ENCODE data around the gene KCNE1. TPM values are rescaled to one million over a fixed set of nuclear protein-coding genes. Genes with fewer than 3 reads are reported as not detected.

KCNE1 gene
- total and polyA plus RNA-seq, 2 of the 13 experiments (the other 11 are each of a cell fraction or from before 2014, with no cell fraction given): 0.35 TPM; not detected in 1

DNA sequence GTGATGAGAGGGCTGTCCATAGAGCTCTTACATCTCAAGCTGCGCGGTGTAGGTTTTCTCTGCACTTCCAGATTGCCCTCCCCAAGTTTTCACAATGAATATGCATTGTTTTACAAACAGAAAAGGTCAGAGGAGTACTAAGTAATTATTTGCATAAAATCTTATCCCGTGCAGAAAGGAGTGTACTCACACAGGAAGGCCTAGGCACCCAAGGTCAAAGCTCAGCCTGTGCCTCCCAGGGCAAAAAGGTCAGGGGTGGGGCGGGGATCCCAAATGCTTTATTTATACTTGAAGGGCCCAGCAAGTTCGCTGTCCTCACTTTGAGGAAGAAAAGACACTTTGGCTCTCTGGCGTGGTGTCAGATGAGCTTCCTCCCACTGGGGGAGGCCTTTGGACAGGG, 10.3 kb upstream of the KCNE1 start (continued):
- TF ChIP-seq, protein P1, sequence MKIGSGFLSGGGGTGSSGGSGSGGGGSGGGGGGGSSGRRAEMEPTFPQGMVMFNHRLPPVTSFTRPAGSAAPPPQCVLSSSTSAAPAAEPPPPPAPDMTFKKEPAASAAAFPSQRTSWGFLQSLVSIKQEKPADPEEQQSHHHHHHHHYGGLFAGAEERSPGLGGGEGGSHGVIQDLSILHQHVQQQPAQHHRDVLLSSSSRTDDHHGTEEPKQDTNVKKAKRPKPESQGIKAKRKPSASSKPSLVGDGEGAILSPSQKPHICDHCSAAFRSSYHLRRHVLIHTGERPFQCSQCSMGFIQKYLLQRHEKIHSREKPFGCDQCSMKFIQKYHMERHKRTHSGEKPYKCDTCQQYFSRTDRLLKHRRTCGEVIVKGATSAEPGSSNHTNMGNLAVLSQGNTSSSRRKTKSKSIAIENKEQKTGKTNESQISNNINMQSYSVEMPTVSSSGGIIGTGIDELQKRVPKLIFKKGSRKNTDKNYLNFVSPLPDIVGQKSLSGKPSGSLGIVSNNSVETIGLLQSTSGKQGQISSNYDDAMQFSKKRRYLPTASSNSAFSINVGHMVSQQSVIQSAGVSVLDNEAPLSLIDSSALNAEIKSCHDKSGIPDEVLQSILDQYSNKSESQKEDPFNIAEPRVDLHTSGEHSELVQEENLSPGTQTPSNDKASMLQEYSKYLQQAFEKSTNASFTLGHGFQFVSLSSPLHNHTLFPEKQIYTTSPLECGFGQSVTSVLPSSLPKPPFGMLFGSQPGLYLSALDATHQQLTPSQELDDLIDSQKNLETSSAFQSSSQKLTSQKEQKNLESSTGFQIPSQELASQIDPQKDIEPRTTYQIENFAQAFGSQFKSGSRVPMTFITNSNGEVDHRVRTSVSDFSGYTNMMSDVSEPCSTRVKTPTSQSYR (CRISPR knock-in tag; IDR thresholded peaks at IDR 0.05; ENCODE audit: borderline replicate concordance): peak; percentile 51; the same call in 1 of the 2 replicates
- TF ChIP-seq, protein P2, sequence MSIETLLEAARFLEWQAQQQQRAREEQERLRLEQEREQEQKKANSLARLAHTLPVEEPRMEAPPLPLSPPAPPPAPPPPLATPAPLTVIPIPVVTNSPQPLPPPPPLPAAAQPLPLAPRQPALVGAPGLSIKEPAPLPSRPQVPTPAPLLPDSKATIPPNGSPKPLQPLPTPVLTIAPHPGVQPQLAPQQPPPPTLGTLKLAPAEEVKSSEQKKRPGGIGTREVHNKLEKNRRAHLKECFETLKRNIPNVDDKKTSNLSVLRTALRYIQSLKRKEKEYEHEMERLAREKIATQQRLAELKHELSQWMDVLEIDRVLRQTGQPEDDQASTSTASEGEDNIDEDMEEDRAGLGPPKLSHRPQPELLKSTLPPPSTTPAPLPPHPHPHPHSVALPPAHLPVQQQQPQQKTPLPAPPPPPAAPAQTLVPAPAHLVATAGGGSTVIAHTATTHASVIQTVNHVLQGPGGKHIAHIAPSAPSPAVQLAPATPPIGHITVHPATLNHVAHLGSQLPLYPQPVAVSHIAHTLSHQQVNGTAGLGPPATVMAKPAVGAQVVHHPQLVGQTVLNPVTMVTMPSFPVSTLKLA (IDR thresholded peaks at IDR 0.05): no peak
- TF ChIP-seq, protein P3, sequence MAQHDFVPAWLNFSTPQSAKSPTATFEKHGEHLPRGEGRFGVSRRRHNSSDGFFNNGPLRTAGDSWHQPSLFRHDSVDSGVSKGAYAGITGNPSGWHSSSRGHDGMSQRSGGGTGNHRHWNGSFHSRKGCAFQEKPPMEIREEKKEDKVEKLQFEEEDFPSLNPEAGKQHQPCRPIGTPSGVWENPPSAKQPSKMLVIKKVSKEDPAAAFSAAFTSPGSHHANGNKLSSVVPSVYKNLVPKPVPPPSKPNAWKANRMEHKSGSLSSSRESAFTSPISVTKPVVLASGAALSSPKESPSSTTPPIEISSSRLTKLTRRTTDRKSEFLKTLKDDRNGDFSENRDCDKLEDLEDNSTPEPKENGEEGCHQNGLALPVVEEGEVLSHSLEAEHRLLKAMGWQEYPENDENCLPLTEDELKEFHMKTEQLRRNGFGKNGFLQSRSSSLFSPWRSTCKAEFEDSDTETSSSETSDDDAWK (CRISPR knock-in tag; IDR thresholded peaks at IDR 0.05): no peak
- no peak for TF ChIP-seq ZNF451 (CRISPR knock-in tag; IDR thresholded peaks at IDR 0.05)
- TF ChIP-seq CHD2 (IDR thresholded peaks at IDR 0.05; ENCODE audit: low read depth, low read length): no peak
- TF ChIP-seq ZFX (CRISPR knock-in tag; IDR thresholded peaks at IDR 0.05; ENCODE audit: low read depth): no peak
- TF ChIP-seq NR3C1 (CRISPR knock-in tag; IDR thresholded peaks at IDR 0.05): no peak
- no peak for TF ChIP-seq EED (CRISPR knock-in tag; IDR thresholded peaks at IDR 0.05)
- 0 out of 2 replicates have a peak, but pooled peaks have one; percentile 60 for TF ChIP-seq MEF2D (CRISPR knock-in tag; IDR thresholded peaks at IDR 0.05)
- no peak for TF ChIP-seq HOXA5 (CRISPR knock-in tag; IDR thresholded peaks at IDR 0.05)
- TF ChIP-seq SMC3 (IDR thresholded peaks at IDR 0.05; ENCODE audit: low read length): no peak
- TF ChIP-seq RXRB (CRISPR knock-in tag; IDR thresholded peaks at IDR 0.05; ENCODE audit: borderline replicate concordance): peak; percentile 63
- TF ChIP-seq ZNF263 (CRISPR knock-in tag; IDR thresholded peaks at IDR 0.05): no peak
- no peak; the same call in 1 of the 2 replicates for TF ChIP-seq SPEN (CRISPR knock-in tag; IDR thresholded peaks at IDR 0.05; ENCODE audit: low read depth)
- TF ChIP-seq MED1 (CRISPR knock-in tag; IDR thresholded peaks at IDR 0.05): peak; percentile 65; the same call in 1 of the 2 replicates
- peak; percentile 86 for TF ChIP-seq SKI (IDR thresholded peaks at IDR 0.05; ENCODE audit: partially characterized antibody)
- TF ChIP-seq ZMYM4 (CRISPR knock-in tag; IDR thresholded peaks at IDR 0.05): peak; percentile 35; the same call in 1 of the 2 replicates
- no peak for TF ChIP-seq FOXK2 (IDR thresholded peaks at IDR 0.05)
- peak; percentile 54 for TF ChIP-seq TCF7 (IDR thresholded peaks at IDR 0.05; ENCODE audit: low read depth)
- no peak for TF ChIP-seq PLRG1 (conservative IDR thresholded peaks at IDR 0.05)
- no peak for TF ChIP-seq GABPA (IDR thresholded peaks at IDR 0.05; ENCODE audit: low read depth, low read length)
- TF ChIP-seq GABPA (CRISPR knock-in tag; IDR thresholded peaks at IDR 0.05; ENCODE audit: low read depth): peak; percentile 35; the same call in 1 of the 2 replicates
- TF ChIP-seq DMAP1 (CRISPR knock-in tag; IDR thresholded peaks at IDR 0.05): no peak
- no peak for TF ChIP-seq ZSCAN29 (CRISPR knock-in tag; conservative IDR thresholded peaks at IDR 0.05)
- peak; percentile 82 for TF ChIP-seq ISL2 (CRISPR knock-in tag; IDR thresholded peaks at IDR 0.05)
- no peak for TF ChIP-seq ZNF274 (CRISPR knock-in tag; IDR thresholded peaks at IDR 0.05)
- TF ChIP-seq, protein P4, sequence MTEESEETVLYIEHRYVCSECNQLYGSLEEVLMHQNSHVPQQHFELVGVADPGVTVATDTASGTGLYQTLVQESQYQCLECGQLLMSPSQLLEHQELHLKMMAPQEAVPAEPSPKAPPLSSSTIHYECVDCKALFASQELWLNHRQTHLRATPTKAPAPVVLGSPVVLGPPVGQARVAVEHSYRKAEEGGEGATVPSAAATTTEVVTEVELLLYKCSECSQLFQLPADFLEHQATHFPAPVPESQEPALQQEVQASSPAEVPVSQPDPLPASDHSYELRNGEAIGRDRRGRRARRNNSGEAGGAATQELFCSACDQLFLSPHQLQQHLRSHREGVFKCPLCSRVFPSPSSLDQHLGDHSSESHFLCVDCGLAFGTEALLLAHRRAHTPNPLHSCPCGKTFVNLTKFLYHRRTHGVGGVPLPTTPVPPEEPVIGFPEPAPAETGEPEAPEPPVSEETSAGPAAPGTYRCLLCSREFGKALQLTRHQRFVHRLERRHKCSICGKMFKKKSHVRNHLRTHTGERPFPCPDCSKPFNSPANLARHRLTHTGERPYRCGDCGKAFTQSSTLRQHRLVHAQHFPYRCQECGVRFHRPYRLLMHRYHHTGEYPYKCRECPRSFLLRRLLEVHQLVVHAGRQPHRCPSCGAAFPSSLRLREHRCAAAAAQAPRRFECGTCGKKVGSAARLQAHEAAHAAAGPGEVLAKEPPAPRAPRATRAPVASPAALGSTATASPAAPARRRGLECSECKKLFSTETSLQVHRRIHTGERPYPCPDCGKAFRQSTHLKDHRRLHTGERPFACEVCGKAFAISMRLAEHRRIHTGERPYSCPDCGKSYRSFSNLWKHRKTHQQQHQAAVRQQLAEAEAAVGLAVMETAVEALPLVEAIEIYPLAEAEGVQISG (CRISPR knock-in tag; IDR thresholded peaks at IDR 0.05): peak; percentile 59; the same call in 1 of the 2 replicates
